ENCODE results near the gene CPE.

Gene CPE

GRCh38 chr4:165516281-165516833 is 137.5 kb downstream of the CPE start:
- DNase-seq = no peak

GRCh38 chr4:165517216-165517615 is 138.4 kb downstream of the CPE start:
- DNase-seq = no peak

GRCh38 chr4:165518024-165518616 is 139.3 kb downstream of the CPE start:
- no peak for DNase-seq

- DNase-seq = no peak
Measured at GRCh38 chr4:165518686-165519085, 139.9 kb downstream of the CPE start.

- no peak for DNase-seq
Measured at GRCh38 chr4:165519591-165519990, 140.8 kb downstream of the CPE start.

GRCh38 chr4:165520086-165520485 is 141.3 kb downstream of the CPE start:
- no peak for DNase-seq

GRCh38 chr4:165522050-165522449 is 143.2 kb downstream of the CPE start:
- DNase-seq = no peak

GRCh38 chr4:165524532-165525190 is 145.9 kb downstream of the CPE start:
- no peak for DNase-seq

GRCh38 chr4:165532976-165533375 is 154.2 kb downstream of the CPE start:
- no peak for DNase-seq

GRCh38 chr4:165537028-165537648 is 158.3 kb downstream of the CPE start:
- DNase-seq = no peak

GRCh38 chr4:165539801-165540200 is 161.0 kb downstream of the CPE start:
- DNase-seq = no peak

- DNase-seq = no peak
Measured at GRCh38 chr4:165540206-165540830, 161.5 kb downstream of the CPE start.

GRCh38 chr4:165541851-165542459 is 163.1 kb downstream of the CPE start:
- no peak for DNase-seq

GRCh38 chr4:165542476-165542875 is 163.7 kb downstream of the CPE start:
- DNase-seq = no peak
